Measurements from ENCODE around the gene TLE4.

Gene TLE4

GRCh38 chr9:79684059-79684458 is 112.3 kb downstream of the TLE4 start:
- Histone ChIP-seq H3K36me3 (ENCODE audit: control insufficient read depth, insufficient read depth, low read length) (no peaks in the 10 kb centered on the region), H3K4me1 (ENCODE audit: control insufficient read depth, insufficient read depth, low read length) (peaks cover 9% of the 10 kb centered on the region), H3K27ac (ENCODE audit: low read depth, low read length) (no peak overlapping the region), H3K9ac (ENCODE audit: low read length) (no peak overlapping the region), H3K4me3 (ENCODE audit: low read length) (no peak overlapping the region), H3K27me3 (ENCODE audit: control insufficient read depth, insufficient read depth, low read length) (no peaks in the 10 kb centered on the region)

GRCh38 chr9:79684711-79685575 is 113.2 kb downstream of the TLE4 start:
- H3K36me3 ChIP-seq (ENCODE audit: control insufficient read depth, insufficient read depth, low read length) = no peaks in the 10 kb centered on the region
- H3K4me3 ChIP-seq (ENCODE audit: low read length) = no peak overlapping the region
- no peaks in the 10 kb centered on the region for H3K27me3 ChIP-seq (ENCODE audit: control insufficient read depth, insufficient read depth, low read length)
- no peak overlapping the region for H3K9ac ChIP-seq (ENCODE audit: low read length)
- H3K4me1 ChIP-seq (ENCODE audit: control insufficient read depth, insufficient read depth, low read length) = peaks cover 9% of the 10 kb centered on the region
- H3K27ac ChIP-seq (ENCODE audit: low read depth, low read length) = no peak overlapping the region

- peaks cover 9% of the 10 kb centered on the region for H3K4me1 ChIP-seq (ENCODE audit: control insufficient read depth, insufficient read depth, low read length)
- no peak overlapping the region for H3K4me3 ChIP-seq (ENCODE audit: low read length)
- H3K9ac ChIP-seq (ENCODE audit: low read length) = no peak overlapping the region
- H3K27ac ChIP-seq (ENCODE audit: low read depth, low read length) = no peak overlapping the region
- H3K36me3 ChIP-seq (ENCODE audit: control insufficient read depth, insufficient read depth, low read length) = no peaks in the 10 kb centered on the region
- H3K27me3 ChIP-seq (ENCODE audit: control insufficient read depth, insufficient read depth, low read length) = no peaks in the 10 kb centered on the region
Measured at GRCh38 chr9:79685577-79685976, 113.8 kb downstream of the TLE4 start.

GRCh38 chr9:79686381-79687130 is 114.8 kb downstream of the TLE4 start:
- no peak overlapping the region for H3K27ac ChIP-seq (ENCODE audit: low read depth, low read length)
- peaks cover 9% of the 10 kb centered on the region for H3K4me1 ChIP-seq (ENCODE audit: control insufficient read depth, insufficient read depth, low read length)

GRCh38 chr9:79687131-79687447 is 115.3 kb downstream of the TLE4 start:
- Histone ChIP-seq H3K27ac (ENCODE audit: low read depth, low read length) (no peak overlapping the region), H3K36me3 (ENCODE audit: control insufficient read depth, insufficient read depth, low read length) (no peaks in the 10 kb centered on the region), H3K27me3 (ENCODE audit: control insufficient read depth, insufficient read depth, low read length) (no peaks in the 10 kb centered on the region), H3K9ac (ENCODE audit: low read length) (no peak overlapping the region), H3K4me3 (ENCODE audit: low read length) (no peak overlapping the region), H3K4me1 (ENCODE audit: control insufficient read depth, insufficient read depth, low read length) (peaks cover 9% of the 10 kb centered on the region)

More at GRCh38 chr9:79686381-79687130, 114.8 kb downstream of the TLE4 start:
- H3K4me3 ChIP-seq (ENCODE audit: low read length) = no peak overlapping the region
- no peaks in the 10 kb centered on the region for H3K27me3 ChIP-seq (ENCODE audit: control insufficient read depth, insufficient read depth, low read length)
- H3K9ac ChIP-seq (ENCODE audit: low read length) = no peak overlapping the region
- H3K36me3 ChIP-seq (ENCODE audit: control insufficient read depth, insufficient read depth, low read length) = no peaks in the 10 kb centered on the region

- no peaks in the 10 kb centered on the region for H3K27me3 ChIP-seq (ENCODE audit: control insufficient read depth, insufficient read depth, low read length)
- H3K4me1 ChIP-seq (ENCODE audit: control insufficient read depth, insufficient read depth, low read length) = peaks cover 9% of the 10 kb centered on the region
- no peak overlapping the region for H3K4me3 ChIP-seq (ENCODE audit: low read length)
- H3K27ac ChIP-seq (ENCODE audit: low read depth, low read length) = no peak overlapping the region
- H3K9ac ChIP-seq (ENCODE audit: low read length) = no peak overlapping the region
- H3K36me3 ChIP-seq (ENCODE audit: control insufficient read depth, insufficient read depth, low read length) = no peaks in the 10 kb centered on the region
Measured at GRCh38 chr9:79688363-79688762, 116.6 kb downstream of the TLE4 start.

- Histone ChIP-seq H3K9ac (ENCODE audit: low read length) (no peak overlapping the region), H3K4me3 (ENCODE audit: low read length) (no peak overlapping the region), H3K27me3 (ENCODE audit: control insufficient read depth, insufficient read depth, low read length) (no peaks in the 10 kb centered on the region), H3K27ac (ENCODE audit: low read depth, low read length) (no peak overlapping the region), H3K36me3 (ENCODE audit: control insufficient read depth, insufficient read depth, low read length) (no peaks in the 10 kb centered on the region), H3K4me1 (ENCODE audit: control insufficient read depth, insufficient read depth, low read length) (peaks cover 9% of the 10 kb centered on the region)
Measured at GRCh38 chr9:79689576-79689975, 117.8 kb downstream of the TLE4 start.

GRCh38 chr9:79691496-79691895 is 119.7 kb downstream of the TLE4 start:
- Histone ChIP-seq H3K27ac (ENCODE audit: low read depth, low read length) (no peak overlapping the region), H3K4me1 (ENCODE audit: control insufficient read depth, insufficient read depth, low read length) (peaks cover 5% of the 10 kb centered on the region), H3K4me3 (ENCODE audit: low read length) (no peak overlapping the region), H3K27me3 (ENCODE audit: control insufficient read depth, insufficient read depth, low read length) (no peaks in the 10 kb centered on the region), H3K36me3 (ENCODE audit: control insufficient read depth, insufficient read depth, low read length) (no peaks in the 10 kb centered on the region), H3K9ac (ENCODE audit: low read length) (no peak overlapping the region)

GRCh38 chr9:79692857-79693571 is 121.2 kb downstream of the TLE4 start:
- Histone ChIP-seq H3K9ac (ENCODE audit: low read length) (no peak overlapping the region), H3K27ac (ENCODE audit: low read depth, low read length) (no peak overlapping the region), H3K4me3 (ENCODE audit: low read length) (no peak overlapping the region), H3K4me1 (ENCODE audit: control insufficient read depth, insufficient read depth, low read length) (no peaks in the 10 kb centered on the region), H3K27me3 (ENCODE audit: control insufficient read depth, insufficient read depth, low read length) (no peaks in the 10 kb centered on the region), H3K36me3 (ENCODE audit: control insufficient read depth, insufficient read depth, low read length) (no peaks in the 10 kb centered on the region)

DNA sequence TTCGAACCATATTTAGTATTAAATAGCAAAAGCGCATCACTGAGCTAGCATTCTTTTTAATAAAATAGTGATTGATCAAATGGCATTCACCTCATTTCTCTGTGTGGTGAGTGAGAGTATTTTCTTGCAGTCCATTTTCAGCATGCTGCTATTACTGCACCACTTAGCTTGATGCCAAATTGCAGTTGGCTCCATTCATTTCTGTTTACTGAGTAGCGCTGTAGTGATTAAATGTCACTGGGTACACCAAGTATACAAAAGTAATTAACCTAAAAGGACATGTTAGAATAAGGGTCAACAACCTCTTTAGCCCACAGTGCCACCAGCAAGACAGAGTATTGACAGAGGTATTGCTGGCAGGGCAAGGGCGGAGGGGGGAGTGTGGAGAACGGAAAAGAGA is 122.0 kb downstream of the TLE4 start:
- Histone ChIP-seq H3K27me3 (ENCODE audit: control insufficient read depth, insufficient read depth, low read length) (no peaks in the 10 kb centered on the region), H3K4me3 (ENCODE audit: low read length) (no peak overlapping the region), H3K9ac (ENCODE audit: low read length) (no peak overlapping the region), H3K4me1 (ENCODE audit: control insufficient read depth, insufficient read depth, low read length) (no peaks in the 10 kb centered on the region), H3K36me3 (ENCODE audit: control insufficient read depth, insufficient read depth, low read length) (no peaks in the 10 kb centered on the region), H3K27ac (ENCODE audit: low read depth, low read length) (no peak overlapping the region)

GRCh38 chr9:79694208-79694607 is 122.4 kb downstream of the TLE4 start:
- Histone ChIP-seq H3K27me3 (ENCODE audit: control insufficient read depth, insufficient read depth, low read length) (no peaks in the 10 kb centered on the region), H3K9ac (ENCODE audit: low read length) (no peak overlapping the region), H3K27ac (ENCODE audit: low read depth, low read length) (no peak overlapping the region), H3K36me3 (ENCODE audit: control insufficient read depth, insufficient read depth, low read length) (no peaks in the 10 kb centered on the region), H3K4me1 (ENCODE audit: control insufficient read depth, insufficient read depth, low read length) (no peaks in the 10 kb centered on the region), H3K4me3 (ENCODE audit: low read length) (no peak overlapping the region)

DNA sequence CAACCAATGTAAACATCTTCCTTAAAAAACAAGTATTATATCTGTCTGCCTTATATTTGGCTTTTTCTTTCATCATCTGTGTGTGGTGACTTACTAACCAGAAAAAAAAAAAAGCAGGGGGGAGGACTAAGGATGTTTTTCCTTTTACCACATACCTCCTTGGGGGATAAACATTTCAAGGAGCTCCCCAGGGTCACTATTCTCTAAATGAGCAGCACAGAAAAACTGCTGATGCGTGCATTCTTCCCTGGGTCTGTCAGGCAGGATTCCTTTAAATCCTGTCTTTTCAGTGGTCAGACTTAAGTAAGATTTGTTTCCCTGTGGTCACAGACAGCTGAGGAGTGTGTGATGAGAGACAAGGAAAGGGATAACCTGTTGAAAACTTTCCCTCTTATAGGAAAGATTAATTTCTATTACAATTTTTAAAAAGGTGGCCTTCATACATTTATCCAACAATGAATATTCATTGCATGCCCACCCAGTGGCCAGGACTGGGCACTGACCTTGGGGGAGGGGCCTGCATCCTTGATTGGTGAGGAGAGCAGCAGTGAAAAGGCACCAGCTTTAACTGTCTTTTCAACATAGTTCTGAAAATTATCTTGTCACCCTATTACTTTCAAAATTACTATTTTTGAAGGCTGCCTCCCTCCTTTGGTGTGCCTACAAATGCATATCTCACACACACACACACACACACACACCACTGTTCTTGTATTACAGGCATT is 123.1 kb downstream of the TLE4 start:
- no peaks in the 10 kb centered on the region for H3K4me1 ChIP-seq (ENCODE audit: control insufficient read depth, insufficient read depth, low read length)
- no peaks in the 10 kb centered on the region for H3K27me3 ChIP-seq (ENCODE audit: control insufficient read depth, insufficient read depth, low read length)
- no peak overlapping the region for H3K4me3 ChIP-seq (ENCODE audit: low read length)
- H3K36me3 ChIP-seq (ENCODE audit: control insufficient read depth, insufficient read depth, low read length) = no peaks in the 10 kb centered on the region
- H3K27ac ChIP-seq (ENCODE audit: low read depth, low read length) = no peak overlapping the region
- no peak overlapping the region for H3K9ac ChIP-seq (ENCODE audit: low read length)
